ENCODE results near the gene KCNG1.
"Not testable (repeated sequence)": the region's sequence is repeated elsewhere in the genome, so short reads cannot be mapped to it uniquely, and the experiment has no call there.

Gene KCNG1

GRCh38 chr20:50992336-50992732 lies 30.6 kb downstream of the KCNG1 start:
- DNase-seq (ENCODE audit: low spot score) (no peak), FAIRE-seq (no peak)

DNA sequence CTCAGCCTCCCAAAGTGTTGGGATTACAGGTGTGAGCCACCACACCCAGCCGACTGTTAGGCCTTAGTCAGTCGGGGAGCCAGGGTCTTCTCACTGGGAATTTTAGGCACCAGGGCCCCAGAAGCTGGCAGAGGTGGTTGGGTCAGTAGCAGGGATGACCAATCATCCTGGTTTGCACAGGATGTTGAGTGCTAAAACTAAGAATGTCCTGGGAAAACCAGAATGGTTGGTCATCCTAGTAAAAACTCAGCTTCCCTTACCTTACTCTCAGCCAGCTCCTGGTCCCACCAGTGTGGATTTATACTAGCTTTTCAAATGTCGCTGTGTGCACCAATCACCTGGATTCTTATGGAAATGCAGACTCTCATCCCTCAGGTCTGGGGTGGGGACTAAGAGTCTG lies 31.8 kb downstream of the KCNG1 start:
- FAIRE-seq, result no peak
- no peak for DNase-seq (ENCODE audit: low spot score)

- FAIRE-seq (peak; percentile 62), DNase-seq (ENCODE audit: low spot score) (peak; percentile 80)
Measured at GRCh38 chr20:50987493-50988210, 35.3 kb downstream of the KCNG1 start.

DNA sequence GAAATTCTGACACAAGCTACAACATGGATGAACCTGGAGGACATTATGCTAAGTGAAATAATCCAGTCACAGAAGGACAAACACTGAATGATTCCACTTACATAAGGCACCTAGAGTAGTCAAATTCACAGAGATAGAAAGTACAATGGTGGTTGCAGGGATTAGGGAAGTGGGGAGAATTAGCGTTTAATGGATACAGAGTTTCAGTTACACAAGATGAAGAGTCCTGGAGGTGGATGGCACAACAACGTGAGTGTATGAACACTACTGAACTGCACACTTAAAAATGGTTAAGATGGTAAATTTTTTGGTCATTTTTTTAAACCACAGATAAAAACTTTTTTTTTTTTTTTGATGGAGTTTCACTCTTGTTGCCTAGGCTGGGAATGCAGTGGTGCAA lies 39.6 kb downstream of the KCNG1 start:
- FAIRE-seq, result no peak

GRCh38 chr20:50982363-50982762 lies 40.5 kb downstream of the KCNG1 start:
- FAIRE-seq, result no peak
- peak; percentile 48 for DNase-seq (ENCODE audit: low spot score)

More for the DNA sequence above, 39.6 kb downstream of the KCNG1 start:
- no peak for DNase-seq (ENCODE audit: low spot score)

DNA sequence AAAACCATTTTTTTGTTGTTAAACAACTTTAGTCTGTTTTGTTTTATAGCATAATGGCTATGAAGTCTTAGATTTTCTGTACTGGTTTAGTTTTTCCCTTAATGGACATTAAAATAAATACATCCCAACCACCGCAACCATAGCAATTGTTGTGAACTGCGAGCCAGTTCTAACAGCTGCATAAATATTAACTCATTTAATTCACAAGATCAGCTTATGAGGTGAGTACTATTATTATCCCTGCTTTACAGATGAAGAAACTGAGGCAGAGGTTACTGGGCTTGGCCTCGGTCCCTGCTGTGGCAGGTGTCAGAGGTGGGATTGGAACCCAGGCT lies 41.2 kb downstream of the KCNG1 start:
- FAIRE-seq, result no peak

DNA sequence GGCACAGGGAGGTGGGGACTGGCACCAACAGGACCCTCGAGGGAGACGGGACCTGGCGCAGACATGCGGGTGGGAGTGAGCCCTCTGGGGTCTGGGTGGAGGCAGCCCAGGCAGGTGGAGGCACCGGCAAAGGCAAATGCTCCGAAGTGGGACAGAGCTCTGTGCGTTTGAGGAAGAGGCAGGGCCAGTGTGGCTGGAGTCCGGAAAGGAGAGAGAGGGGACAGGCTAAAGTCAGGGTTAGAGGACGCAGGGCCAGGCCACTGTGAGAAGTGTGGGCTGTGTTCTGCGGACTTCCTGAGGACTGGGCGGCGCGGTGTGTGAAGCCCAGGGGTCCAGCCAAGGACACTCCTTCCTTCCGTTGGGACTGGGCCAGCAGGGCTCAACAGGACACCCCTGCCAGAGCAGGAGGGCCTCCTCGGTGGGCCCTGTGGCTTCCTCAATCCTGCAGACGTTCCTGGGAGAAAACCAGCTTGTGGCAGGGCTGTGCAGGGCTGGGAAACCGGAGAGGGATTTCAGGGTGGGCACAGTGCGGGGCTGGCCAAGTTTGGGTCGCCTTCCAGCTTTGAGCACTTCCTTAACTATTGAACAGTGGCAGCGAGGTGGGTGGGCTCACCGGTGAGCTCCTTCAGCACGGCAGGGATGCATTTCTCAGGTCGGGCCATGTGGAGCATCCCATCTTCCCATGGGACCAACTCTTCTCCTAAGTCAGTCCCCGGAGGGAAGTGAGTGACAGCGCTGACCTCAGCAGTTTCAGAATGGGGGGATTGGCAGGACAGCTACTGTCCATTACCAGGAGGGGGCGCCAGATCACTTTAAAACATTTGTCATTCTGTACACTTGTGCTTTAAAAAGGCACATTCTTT lies 41.8 kb downstream of the KCNG1 start:
- DNase-seq (ENCODE audit: low spot score), result peak; percentile 51
- no peak for FAIRE-seq

More for the DNA sequence above, 41.2 kb downstream of the KCNG1 start:
- DNase-seq (ENCODE audit: low spot score), result no peak

DNA sequence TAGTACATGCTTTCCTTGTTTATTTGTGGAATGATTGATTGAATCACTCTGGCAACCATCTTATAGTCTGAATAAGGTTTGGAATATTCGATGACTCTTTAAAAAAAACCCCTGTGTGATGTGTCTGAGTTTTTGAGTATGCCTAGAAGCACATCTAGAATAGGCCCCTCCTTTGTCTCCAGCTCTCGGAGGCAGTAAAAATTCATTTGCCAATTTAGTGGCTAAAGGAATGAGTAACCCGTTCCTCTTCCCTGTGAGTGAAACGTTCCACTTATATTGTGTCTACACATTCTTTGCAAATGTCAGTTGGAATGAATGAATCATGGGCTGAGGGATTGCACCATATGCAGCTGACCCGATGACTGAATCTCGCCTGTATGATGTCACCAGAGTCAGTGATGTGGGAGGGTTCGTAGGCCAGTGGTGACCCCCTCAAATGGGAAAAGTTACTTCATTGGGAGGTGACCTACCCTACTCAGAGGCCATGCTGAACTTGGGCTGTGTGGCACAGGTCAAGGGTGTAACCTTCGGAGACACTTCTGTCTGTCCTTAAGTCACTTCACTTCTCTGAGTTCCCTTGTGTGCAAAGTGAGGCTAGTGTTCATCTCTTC lies 42.7 kb downstream of the KCNG1 start:
- peak; percentile 89 for FAIRE-seq

DNA sequence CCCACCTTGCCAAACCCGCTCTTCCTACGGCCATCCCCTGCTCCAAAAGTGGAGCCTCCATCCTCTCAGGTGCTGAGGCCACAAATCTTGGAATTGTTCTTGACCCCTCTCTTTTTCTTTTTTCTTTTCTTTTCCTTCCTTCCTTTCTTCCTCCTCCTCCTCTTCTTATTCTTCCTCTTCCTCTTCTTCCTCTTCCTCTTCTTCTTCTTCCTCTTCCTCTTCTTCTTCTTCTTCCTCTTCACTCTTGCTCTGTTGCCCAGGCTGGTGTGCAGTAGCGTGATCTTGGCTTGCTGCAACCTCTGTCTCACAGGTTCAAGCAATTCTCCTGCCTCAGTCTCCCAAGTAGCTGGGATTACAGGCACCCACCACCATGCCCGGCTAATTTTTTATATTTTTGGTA lies 44.4 kb downstream of the KCNG1 start:
- not testable (repeated sequence) for FAIRE-seq

More for the DNA sequence above, 42.7 kb downstream of the KCNG1 start:
- peak; percentile 100 for DNase-seq (ENCODE audit: low spot score)

DNA sequence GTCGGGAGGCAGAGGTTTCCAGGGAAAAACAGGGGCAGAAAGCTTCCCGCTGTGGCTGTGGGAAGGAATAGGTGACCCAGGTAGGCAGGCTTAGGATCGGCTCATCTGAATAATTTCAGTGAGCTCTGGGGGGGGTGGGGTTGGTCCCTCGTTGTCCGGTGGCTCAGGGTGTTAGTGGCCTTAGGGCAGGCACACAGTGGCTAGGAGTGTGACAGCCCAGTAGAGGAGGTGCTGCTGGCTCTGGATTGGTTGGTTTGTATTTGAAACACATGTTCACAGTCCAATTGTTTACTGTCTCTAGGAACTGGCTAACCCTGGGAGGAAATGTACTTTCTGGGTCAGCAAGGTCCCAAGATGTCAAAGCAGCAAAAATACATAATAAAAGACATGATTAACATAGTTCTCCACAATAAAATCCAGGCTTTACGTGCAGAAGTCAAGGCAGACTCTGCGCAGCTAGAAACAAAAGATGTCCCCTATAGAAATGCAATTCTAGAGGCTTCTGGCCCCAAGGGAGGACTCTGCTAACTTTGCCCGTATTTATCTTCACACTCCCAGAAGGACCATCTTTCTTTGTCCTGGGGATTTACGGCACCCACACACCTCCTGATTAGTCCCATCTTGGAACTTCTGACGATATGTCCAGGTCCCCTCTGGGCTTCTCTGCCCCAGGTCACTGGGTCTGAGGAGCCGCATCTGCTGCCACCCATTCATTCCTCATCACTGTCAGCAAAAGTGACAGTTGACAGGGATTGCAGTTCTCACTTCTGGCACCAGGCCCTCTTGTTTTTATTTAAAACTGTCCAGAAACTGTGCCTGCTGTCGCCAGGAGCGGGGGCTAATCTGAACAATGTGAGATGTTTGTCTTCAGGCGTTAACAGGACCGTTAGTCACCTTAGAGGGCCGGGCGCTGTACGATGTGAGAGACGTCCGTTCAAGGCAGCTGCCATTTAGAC lies 45.6 kb downstream of the KCNG1 start:
- no peak for FAIRE-seq
- no peak for DNase-seq (ENCODE audit: low spot score)

More for the DNA sequence above, 44.4 kb downstream of the KCNG1 start:
- DNase-seq (ENCODE audit: low spot score), result not testable (repeated sequence)

DNA sequence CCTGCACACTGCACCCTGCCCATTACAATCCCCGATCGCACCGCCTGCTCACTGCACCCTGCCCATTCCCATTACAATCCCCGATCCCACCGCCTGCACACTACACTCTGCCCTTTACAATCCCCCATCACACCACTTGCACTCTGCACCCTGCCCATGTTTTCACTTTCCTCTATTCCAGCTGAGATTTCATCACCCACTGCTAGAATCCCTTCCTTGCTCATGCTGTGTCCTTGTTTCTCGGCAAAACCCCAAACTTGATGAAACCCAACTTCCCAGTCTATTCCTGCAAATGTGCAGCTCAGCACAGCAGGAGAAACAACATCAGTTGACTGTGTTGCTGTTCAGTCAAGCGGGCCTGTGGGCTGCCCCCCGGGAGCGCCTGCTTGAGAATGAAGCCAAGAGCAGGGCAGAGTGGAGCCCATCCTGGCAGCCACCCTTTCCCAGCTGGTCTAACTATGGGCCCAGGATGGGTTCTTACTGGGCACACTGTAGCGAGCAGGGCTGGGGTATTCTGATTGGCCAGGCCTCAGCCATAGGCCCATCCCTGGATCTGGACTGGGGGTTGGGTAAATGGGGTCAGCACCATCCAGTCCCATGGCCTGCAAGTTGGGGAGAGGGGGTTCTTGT lies 47.1 kb downstream of the KCNG1 start:
- FAIRE-seq, result no peak

GRCh38 chr20:50969912-50970311 lies 53.0 kb downstream of the KCNG1 start:
- no peak for FAIRE-seq
- no peak for DNase-seq (ENCODE audit: low spot score)

More for the DNA sequence above, 47.1 kb downstream of the KCNG1 start:
- DNase-seq (ENCODE audit: low spot score), result no peak

DNA sequence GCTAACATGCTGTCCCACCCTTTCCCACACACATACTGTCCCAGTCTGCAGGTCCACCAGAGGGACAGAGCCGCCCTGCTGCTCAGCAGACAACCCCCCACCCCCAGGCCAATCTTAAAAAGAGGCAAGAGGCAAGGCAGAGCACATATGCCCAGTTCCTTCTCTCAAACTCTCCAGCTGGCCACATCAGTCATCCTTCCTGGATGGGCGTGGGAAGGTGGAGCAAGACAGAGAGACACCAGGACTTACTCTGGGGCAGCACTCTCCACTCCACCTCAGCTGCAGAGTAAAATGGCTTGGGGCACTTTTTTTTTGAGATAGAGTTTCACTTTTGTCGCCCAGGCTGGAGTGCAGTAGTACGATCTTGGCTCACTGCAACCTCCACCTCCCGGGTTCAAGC lies 53.5 kb downstream of the KCNG1 start:
- FAIRE-seq (no peak), DNase-seq (ENCODE audit: low spot score) (no peak)

DNA sequence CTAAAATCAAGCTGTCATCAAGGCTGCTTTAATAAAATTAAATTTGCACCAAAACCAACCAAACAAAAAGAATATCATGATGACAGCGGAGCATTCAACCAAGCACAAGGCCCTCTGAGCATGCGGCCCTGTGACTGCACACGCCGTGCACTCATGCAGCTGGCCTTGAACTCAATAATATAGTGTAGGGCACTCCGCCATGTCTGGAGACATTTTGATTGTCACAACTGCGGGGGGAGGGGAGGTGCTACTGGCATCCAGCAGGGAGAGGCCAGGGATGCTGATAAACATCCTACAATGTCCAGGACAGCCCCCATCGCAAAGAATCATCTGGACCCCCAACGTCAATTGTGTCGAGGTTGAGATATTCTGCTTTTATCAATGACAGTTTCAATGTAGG lies 54.6 kb downstream of the KCNG1 start:
- no peak for DNase-seq (ENCODE audit: low spot score)
- FAIRE-seq, result no peak

- FAIRE-seq (peak; percentile 89), DNase-seq (ENCODE audit: low spot score) (peak; percentile 89)
Measured at GRCh38 chr20:50967586-50967985, 55.3 kb downstream of the KCNG1 start.

- FAIRE-seq (no peak), DNase-seq (ENCODE audit: low spot score) (no peak)
Measured at GRCh38 chr20:50959543-50960126, 63.3 kb downstream of the KCNG1 start.

DNA sequence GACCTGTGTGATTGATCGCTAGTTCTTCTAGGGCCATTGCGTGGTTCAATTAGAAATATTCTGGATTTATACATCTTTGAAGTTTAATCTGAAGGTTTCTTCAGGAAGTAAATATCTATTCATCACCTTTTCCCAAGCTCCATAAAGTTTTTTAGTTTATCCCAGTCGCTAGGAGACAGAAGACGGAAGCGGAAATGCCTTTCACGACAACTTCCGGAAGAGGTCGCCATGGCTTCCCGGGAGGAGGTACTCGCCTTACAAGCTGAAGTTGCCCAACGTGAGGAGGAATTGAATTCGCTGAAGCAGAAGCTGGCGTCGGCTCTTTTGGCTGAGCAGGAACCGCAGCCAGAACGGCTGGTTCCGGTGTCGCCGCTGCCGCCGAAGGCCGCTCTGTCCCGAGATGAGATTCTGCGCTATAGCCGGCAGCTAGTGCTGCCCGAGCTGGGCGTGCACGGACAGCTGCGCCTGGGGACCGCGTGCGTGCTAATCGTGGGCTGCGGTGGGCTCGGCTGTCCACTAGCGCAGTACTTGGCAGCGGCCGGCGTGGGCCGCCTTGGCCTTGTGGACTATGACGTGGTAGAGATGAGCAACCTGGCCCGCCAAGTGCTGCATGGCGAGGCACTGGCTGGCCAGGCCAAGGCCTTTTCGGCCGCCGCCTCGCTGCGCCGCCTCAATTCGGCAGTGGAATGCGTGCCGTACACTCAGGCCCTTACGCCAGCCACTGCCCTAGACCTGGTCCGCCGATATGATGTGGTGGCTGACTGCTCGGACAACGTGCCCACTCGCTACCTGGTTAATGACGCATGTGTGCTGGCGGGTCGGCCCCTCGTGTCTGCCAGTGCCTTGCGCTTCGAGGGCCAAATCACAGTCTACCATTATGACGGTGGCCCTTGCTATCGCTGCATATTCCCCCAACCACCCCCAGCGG lies 64.0 kb downstream of the KCNG1 start, which contains the start of gene MOCS3:
MOCS3 (plus strand) TSS at position 204 of the 928 bp plus-strand sequence; CDS start at position 229, 25 bp downstream.
- DNase-seq (ENCODE audit: low spot score) (peak; percentile 88), FAIRE-seq (peak; percentile 56)

DNA sequence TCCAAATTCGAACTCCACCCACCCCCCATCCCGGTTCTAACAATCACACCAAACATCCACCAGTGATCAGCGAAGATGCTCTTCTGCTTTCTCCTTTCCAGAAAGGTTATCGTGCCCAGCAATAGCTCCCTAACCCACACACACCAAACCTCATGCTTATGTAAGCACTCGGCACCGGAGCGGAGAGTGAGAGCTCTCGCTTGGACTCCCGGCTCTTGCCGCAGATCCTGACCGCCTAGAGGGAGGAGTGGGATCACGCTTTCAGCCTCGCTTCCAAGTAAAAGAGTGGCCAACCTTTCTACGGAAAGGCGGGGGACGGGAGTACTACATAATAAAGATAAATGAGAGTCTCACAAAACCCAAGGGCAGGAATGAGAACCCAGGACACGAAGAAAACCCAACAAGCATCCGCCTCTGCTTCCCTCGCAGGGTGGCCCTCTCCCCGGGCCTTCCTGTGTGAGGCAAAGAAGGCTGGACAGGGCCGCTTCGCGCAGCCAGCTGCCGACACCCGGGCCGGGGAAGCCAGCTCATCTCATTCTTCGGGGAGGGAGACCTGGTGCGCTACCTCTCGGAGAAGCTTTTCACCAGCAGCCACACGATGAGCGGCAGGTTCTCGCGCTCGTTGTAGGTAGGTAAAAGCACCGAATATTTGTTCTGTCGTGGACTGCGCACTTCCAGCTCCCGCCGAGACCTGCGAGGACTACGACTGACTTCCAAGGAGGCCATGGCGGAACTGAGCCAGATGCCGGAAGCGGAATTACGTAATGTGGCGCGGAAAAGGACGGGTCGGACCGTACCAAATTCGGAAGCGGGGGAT lies 64.9 kb downstream of the KCNG1 start, which contains the start of gene DPM1:
DPM1 (minus strand) TSS at position 735 of the 817 bp plus-strand sequence; CDS start at position 726, 9 bp downstream.
- no peak for FAIRE-seq
- no peak for DNase-seq (ENCODE audit: low spot score)
